ENCODE measurements around the gene TBX3. TPM values are rescaled to one million over a fixed set of nuclear protein-coding genes. Genes with fewer than 3 reads are reported as not detected.

Gene TBX3
- total and polyA plus RNA-seq, 2 donors (not counting 3 experiments of a cell fraction or from before 2014, with no cell fraction given), result 0.52 to 2.0 TPM

- POLR2A ChIA-PET, result no interaction called here
- FAIRE-seq (no peak), DNase-seq (ENCODE audit: low read depth, low spot score) (no peak)
- no peaks in the 10 kb centered on the region for H3K36me3 ChIP-seq (ENCODE audit: control insufficient read depth in 2 of 2, extremely low read depth in 1 of 2, insufficient read depth in 2 of 2, low read length in 2 of 2)
- H3K9me1 ChIP-seq (replicated peaks; ENCODE audit: control insufficient read depth, extremely low read depth, insufficient read depth, low read length), result no peaks in the 10 kb centered on the region
- no TSS peak for BruUV-seq (replicated peaks)
- H4K20me1 ChIP-seq (replicated peaks; ENCODE audit: control insufficient read depth, extremely low read depth, insufficient read depth, low read length), result no peaks in the 10 kb centered on the region
- no peaks in the 10 kb centered on the region for H3K79me2 ChIP-seq (ENCODE audit: control insufficient read depth, insufficient read depth, low read length)
- CTCF ChIA-PET, result interaction anchor here (1.2 kb wide), 1 partner anchor 39 kb away, joined by 3 read pairs; no protein-coding TSS in a partner anchor
- no peak overlapping the region for H3K27ac ChIP-seq (ENCODE audit: insufficient read depth, low read depth, low read length)
- dilution Hi-C loops (cut with MboI; ENCODE audit: extremely low pct_ligation_motif_present, low sequenced_read_pairs), result no loop called here
- no peaks in the 10 kb centered on the region for H3K4me1 ChIP-seq (ENCODE audit: control insufficient read depth, extremely low read depth, insufficient read depth, low read length)
- H3K4me3 ChIP-seq (replicated peaks in 1 of 3; ENCODE audit: insufficient read depth in 1 of 3, low read depth in 1 of 3, low read length in 3 of 3), result no peak overlapping the region
- H2AFZ ChIP-seq (ENCODE audit: low read depth, low read length), result no peak overlapping the region
- intact Hi-C loops (cut with micrococcal nuclease), result no loop called here
- TF ChIP-seq MYC (IDR thresholded peaks at IDR 0.05; ENCODE audit: low read depth, low read length) (no peak), EZH2 (IDR thresholded peaks at IDR 0.05; ENCODE audit: borderline replicate concordance, low read depth, low read length, severe bottlenecking) (no peak), FOS (IDR thresholded peaks at IDR 0.05; ENCODE audit: borderline replicate concordance, insufficient read depth, low read length) (no peak), POLR2AphosphoS5 (IDR thresholded peaks at IDR 0.05; ENCODE audit: insufficient read depth, low read depth, low read length) (no peak), CTCF (IDR thresholded peaks at IDR 0.05; ENCODE audit: extremely low read depth in 1 of 2, insufficient read depth in 1 of 2, low read depth in 1 of 2, low read length in 2 of 2) (no peak), GATA2 (IDR thresholded peaks at IDR 0.05; ENCODE audit: insufficient read depth, insufficient read length, low read depth, low read length) (no peak), JUN (IDR thresholded peaks at IDR 0.05; ENCODE audit: borderline replicate concordance, insufficient read depth, insufficient read length, low read depth) (no peak), POLR2A (IDR thresholded peaks at IDR 0.05; ENCODE audit: low read depth, low read length) (no peak)
- TF ChIP-seq, protein P1, sequence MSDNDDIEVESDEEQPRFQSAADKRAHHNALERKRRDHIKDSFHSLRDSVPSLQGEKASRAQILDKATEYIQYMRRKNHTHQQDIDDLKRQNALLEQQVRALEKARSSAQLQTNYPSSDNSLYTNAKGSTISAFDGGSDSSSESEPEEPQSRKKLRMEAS (IDR thresholded peaks at IDR 0.05; ENCODE audit: insufficient read depth, insufficient read length), result no peak
- H3K9me3 ChIP-seq (replicated peaks; ENCODE audit: control insufficient read depth, insufficient read depth, low read length), result no peaks in the 10 kb centered on the region
- H3K9ac ChIP-seq (replicated peaks; ENCODE audit: extremely low read depth, insufficient read depth, low read length), result no peak overlapping the region
- H3K27me3 ChIP-seq (ENCODE audit: control insufficient read depth in 2 of 2, insufficient read depth in 2 of 2, low read length in 2 of 2), result peaks cover 41 to 47% of the 10 kb centered on the region in 2 experiments
- no peak overlapping the region for H3K4me2 ChIP-seq (ENCODE audit: insufficient read depth, low read length)
Measured at GRCh38 chr12:114701553-114701952, 17.6 kb upstream of the TBX3 start.

Measured in endothelial cell of umbilical vein (primary cell).